ENCODE measurements around the gene COLQ. TPM values are rescaled to one million over a fixed set of nuclear protein-coding genes. Genes with fewer than 3 reads are reported as not detected.

The COLQ gene
- under 1 TPM; 0.17 to 0.54 (median 0.29) TPM for total RNA-seq (2021; fragmentation: NEBNext Ultra II Directional; extraction: Animal tissue kit (Norgen Biotek cat#: 25700))
- long read RNA-seq, partial matches to known transcripts: 1 of 2 reads
- long read RNA-seq, other reads (novel, unspliced or antisense): 1 of 2 reads

DNA sequence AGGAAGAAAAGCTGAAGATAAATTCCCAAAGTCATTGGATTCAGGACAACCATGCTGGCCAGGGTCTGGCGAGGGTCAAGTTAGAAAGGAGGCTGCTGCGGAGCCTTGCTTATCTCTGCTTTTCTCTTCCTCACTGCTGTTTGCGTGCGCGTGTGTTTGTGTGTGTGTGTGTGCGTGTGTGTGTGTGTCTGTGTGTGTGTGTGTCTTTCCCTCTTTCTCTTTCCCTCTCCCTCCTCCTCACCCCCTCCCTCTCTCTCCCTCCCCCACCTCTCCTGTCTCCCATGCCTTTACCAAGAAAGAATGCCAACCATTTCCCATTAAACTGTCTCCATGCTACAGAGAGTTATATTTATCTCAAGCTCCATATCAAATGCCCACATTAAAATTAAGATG lies at the start of gene COLQ:
Gene COLQ, minus strand, starts transcription at position 134 of the 393 bp plus-strand sequence. Its CDS starts 81 bp downstream, at position 53.
- no peak for DNase-seq
- H3K27ac Mint-ChIP-seq: no peak within 1 kb of the TSS
- no peaks in the 10 kb centered on the region for H3K9me3 Mint-ChIP-seq
- TF ChIP-seq CTCF (IDR thresholded peaks at IDR 0.05): no peak
- H3K27me3 Mint-ChIP-seq (ENCODE audit: insufficient read depth): peaks cover 11% of the 10 kb centered on the region
- peaks cover 6% of the 10 kb centered on the region; the same call in 1 of the 2 replicates for H3K4me1 Mint-ChIP-seq (ENCODE audit: low read depth)
- no peaks in the 10 kb centered on the region for H3K36me3 Mint-ChIP-seq (ENCODE audit: low read depth)
- no peak within 1 kb of the TSS for H3K4me3 Mint-ChIP-seq

- no peak overlapping the region for H3K27ac Mint-ChIP-seq
- H3K9me3 Mint-ChIP-seq: no peaks in the 10 kb centered on the region
- no peaks in the 10 kb centered on the region for H3K4me1 Mint-ChIP-seq (ENCODE audit: low read depth)
- no peak for TF ChIP-seq CTCF (IDR thresholded peaks at IDR 0.05)
- DNase-seq: no peak
- no peaks in the 10 kb centered on the region; the same call in 1 of the 2 replicates for H3K27me3 Mint-ChIP-seq (ENCODE audit: insufficient read depth)
- peaks cover 17% of the 10 kb centered on the region for H3K36me3 Mint-ChIP-seq (ENCODE audit: low read depth)
- no peak overlapping the region for H3K4me3 Mint-ChIP-seq
Observed at GRCh38 chr3:15563190-15563589, 41.7 kb upstream of the COLQ start.

DNA sequence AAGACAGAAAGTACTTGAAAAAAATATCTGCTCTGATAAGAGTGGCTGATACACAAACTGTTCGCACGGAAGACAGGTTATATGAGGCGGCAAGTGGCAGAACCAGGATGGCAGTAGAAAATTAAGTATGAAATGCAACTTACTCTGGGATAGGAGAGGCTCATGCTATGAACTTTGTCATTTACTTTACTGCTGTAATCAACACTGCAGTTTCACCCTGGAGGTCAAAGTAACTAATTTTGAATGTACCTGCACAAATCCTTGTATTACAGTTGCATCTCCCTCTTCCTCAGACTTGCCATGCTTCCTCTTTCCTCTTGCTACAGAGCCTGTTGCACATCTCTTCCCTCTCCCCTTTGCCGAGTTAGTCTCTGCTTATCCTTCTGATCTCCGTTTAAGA lies 41.1 kb upstream of the COLQ start:
- Mint-ChIP-seq H3K4me1 (ENCODE audit: low read depth) (peaks cover 5% of the 10 kb centered on the region), H3K36me3 (ENCODE audit: low read depth) (peaks cover 14% of the 10 kb centered on the region), H3K27me3 (ENCODE audit: insufficient read depth) (no peaks in the 10 kb centered on the region; the same call in 1 of the 2 replicates), H3K27ac (no peak overlapping the region), H3K4me3 (no peak overlapping the region), H3K9me3 (no peaks in the 10 kb centered on the region)
- TF ChIP-seq CTCF (IDR thresholded peaks at IDR 0.05): no peak
- no peak for DNase-seq

DNA sequence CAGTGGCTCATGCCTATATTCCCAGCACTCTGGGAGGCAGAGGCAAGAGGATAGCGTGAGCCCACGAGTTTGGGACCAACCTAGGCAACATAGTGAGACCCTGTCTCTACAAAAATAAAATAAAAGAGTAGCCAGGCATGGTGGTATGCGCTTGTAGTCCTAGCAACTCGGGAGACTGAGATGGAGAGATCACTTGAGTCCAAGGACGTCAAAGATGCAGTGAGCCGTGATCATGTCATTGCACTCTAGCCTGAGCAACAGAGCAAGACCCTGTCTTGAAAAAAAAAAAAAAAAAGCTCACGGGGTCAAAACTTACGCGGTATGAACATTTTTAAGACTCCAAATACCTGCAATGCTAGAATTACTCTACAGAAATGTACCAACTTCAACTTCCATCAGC lies 37.1 kb upstream of the COLQ start:
- TF ChIP-seq CTCF (IDR thresholded peaks at IDR 0.05): no peak
- Mint-ChIP-seq H3K4me3 (no peak overlapping the region), H3K9me3 (no peaks in the 10 kb centered on the region), H3K27ac (no peak overlapping the region), H3K36me3 (ENCODE audit: low read depth) (peaks cover 6% of the 10 kb centered on the region; the same call in 1 of the 2 replicates), H3K4me1 (ENCODE audit: low read depth) (peaks cover 8% of the 10 kb centered on the region), H3K27me3 (ENCODE audit: insufficient read depth) (no peaks in the 10 kb centered on the region; the same call in 1 of the 2 replicates)
- DNase-seq: no peak

DNA sequence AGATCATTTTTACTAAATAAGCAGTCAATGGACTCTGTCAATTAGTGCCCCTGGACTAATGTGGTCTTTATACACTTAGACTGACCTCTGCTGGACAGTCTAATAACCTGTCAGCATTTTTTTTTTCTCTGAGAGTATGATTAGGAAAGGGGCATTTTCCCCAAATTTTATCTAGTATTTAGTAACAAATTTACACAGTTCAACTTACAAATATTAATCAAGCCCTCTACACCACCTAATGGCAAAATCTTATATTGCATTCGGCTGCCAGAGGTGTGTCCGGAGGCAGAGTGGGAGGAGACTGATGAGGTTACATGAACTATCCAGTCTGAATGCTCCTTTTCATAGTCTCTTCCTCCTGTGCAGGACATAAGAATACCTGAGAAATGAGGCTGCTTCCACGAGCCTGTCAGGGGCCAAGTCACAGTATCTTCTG lies 36.0 kb upstream of the COLQ start:
- DNase-seq: peak; percentile 79
- Mint-ChIP-seq H3K4me1 (ENCODE audit: low read depth) (peaks cover 8% of the 10 kb centered on the region), H3K4me3 (no peak overlapping the region), H3K9me3 (no peaks in the 10 kb centered on the region), H3K36me3 (ENCODE audit: low read depth) (no peaks in the 10 kb centered on the region; the same call in 1 of the 2 replicates), H3K27me3 (ENCODE audit: insufficient read depth) (no peaks in the 10 kb centered on the region; the same call in 1 of the 2 replicates), H3K27ac (peak overlapping the region; percentile 49; the same call in 1 of the 2 replicates)
- TF ChIP-seq CTCF (IDR thresholded peaks at IDR 0.05): peak; percentile 87
